Measurements from ENCODE around the gene SEZ6. TPM values are rescaled to one million over a fixed set of nuclear protein-coding genes. Genes with fewer than 3 reads are reported as not detected.
"Not testable (repeated sequence)": the region's sequence is repeated elsewhere in the genome, so short reads cannot be mapped to it uniquely, and the experiment has no call there.

The SEZ6 gene
- total and polyA plus RNA-seq, 4 donors = 0.07 to 0.54 (median 0.18) TPM; not detected in 1

GRCh38 chr17:28937044-28937729 lies 68.6 kb downstream of the SEZ6 start:
- ATAC-seq (ENCODE audit: insufficient read depth, low FRiP score) (peak; percentile 57), DNase-seq (peak; percentile 24 to 83 (median 68))
- peaks cover 0 to 5% (median 2%) of the 10 kb centered on the region in 4 donors for H3K36me3 ChIP-seq (ENCODE audit: control insufficient read depth in 4 of 4, insufficient read depth in 4 of 4, low read length in 4 of 4)
- H3K4me1 ChIP-seq (ENCODE audit: control insufficient read depth in 5 of 5, insufficient read depth in 5 of 5, low read length in 5 of 5) = peaks cover 4 to 51% (median 14%) of the 10 kb centered on the region in 5 donors
- peak overlapping the region in 1 of 2 donors; percentile 48 for H3K9ac ChIP-seq (ENCODE audit: insufficient read depth in 1 of 2, low read length in 2 of 2)
- H3K9me3 ChIP-seq (ENCODE audit: control insufficient read depth in 4 of 4, insufficient read depth in 3 of 4, low read length in 3 of 4) = no peaks in the 10 kb centered on the region
- H3K27me3 ChIP-seq (ENCODE audit: control insufficient read depth in 3 of 3, insufficient read depth in 3 of 3, low read length in 2 of 3) = no peaks in the 10 kb centered on the region
- H3K4me3 ChIP-seq = no peak overlapping the region
- peak overlapping the region in 1 of 2 donors; percentile 71 for H3K27ac ChIP-seq (ENCODE audit: low read depth in 1 of 2, low read length in 1 of 2)
- TF ChIP-seq CTCF (IDR thresholded peaks at IDR 0.05; ENCODE audit: control extremely low read depth, extremely low read depth) = no peak
- 32 to 50% methylated on average over 5 of the region's 5 CpGs for WGBS, 2 donors

- no peak overlapping the region for H3K27ac ChIP-seq (ENCODE audit: low read depth in 1 of 2, low read length in 1 of 2)
- TF ChIP-seq CTCF (IDR thresholded peaks at IDR 0.05; ENCODE audit: control extremely low read depth, extremely low read depth) = no peak
- 86 to 91% methylated on average over 8 of the region's 8 CpGs for WGBS, 2 donors
- no peak overlapping the region for H3K9ac ChIP-seq (ENCODE audit: insufficient read depth in 1 of 2, low read length in 2 of 2)
- H3K4me3 ChIP-seq = no peak overlapping the region
- H3K27me3 ChIP-seq (ENCODE audit: control insufficient read depth in 3 of 3, insufficient read depth in 3 of 3, low read length in 2 of 3) = no peaks in the 10 kb centered on the region
- DNase-seq (no peak), ATAC-seq (ENCODE audit: insufficient read depth, low FRiP score) (no peak)
- peaks cover 4 to 47% (median 14%) of the 10 kb centered on the region in 5 donors for H3K4me1 ChIP-seq (ENCODE audit: control insufficient read depth in 5 of 5, insufficient read depth in 5 of 5, low read length in 5 of 5)
- H3K36me3 ChIP-seq (ENCODE audit: control insufficient read depth in 4 of 4, insufficient read depth in 4 of 4, low read length in 4 of 4) = peaks cover 0 to 5% (median 2%) of the 10 kb centered on the region in 4 donors
- H3K9me3 ChIP-seq (ENCODE audit: control insufficient read depth in 4 of 4, insufficient read depth in 3 of 4, low read length in 3 of 4) = no peaks in the 10 kb centered on the region
Observed at GRCh38 chr17:28935744-28936460, 69.9 kb downstream of the SEZ6 start.

- peaks cover 3 to 41% (median 14%) of the 10 kb centered on the region in 5 donors for H3K4me1 ChIP-seq (ENCODE audit: control insufficient read depth in 5 of 5, insufficient read depth in 5 of 5, low read length in 5 of 5)
- ATAC-seq (ENCODE audit: insufficient read depth, low FRiP score); H3K27ac ChIP-seq (ENCODE audit: low read depth in 1 of 2, low read length in 1 of 2); H3K9me3 ChIP-seq (ENCODE audit: control insufficient read depth in 4 of 4, insufficient read depth in 3 of 4, low read length in 3 of 4); H3K9ac ChIP-seq (ENCODE audit: insufficient read depth in 1 of 2, low read length in 2 of 2); DNase-seq; H3K27me3 ChIP-seq (ENCODE audit: control insufficient read depth in 3 of 3, insufficient read depth in 3 of 3, low read length in 2 of 3); H3K4me3 ChIP-seq; H3K36me3 ChIP-seq (ENCODE audit: control insufficient read depth in 4 of 4, insufficient read depth in 4 of 4, low read length in 4 of 4): not testable (repeated sequence)
- 97 to 98% methylated on average over 8 of the region's 8 CpGs for WGBS, 2 donors
Observed at GRCh38 chr17:28934508-28934907, 71.3 kb downstream of the SEZ6 start.

- WGBS, 2 donors = 99 to 100% methylated on average over 2 of the region's 2 CpGs
- DNase-seq = no peak
Observed at GRCh38 chr17:28929787-28930186, 76.0 kb downstream of the SEZ6 start.

More at GRCh38 chr17:28929787-28930186, 76.0 kb downstream of the SEZ6 start:
- Histone ChIP-seq H3K4me3 (no peak overlapping the region), H3K4me1 (ENCODE audit: control insufficient read depth in 5 of 5, insufficient read depth in 5 of 5, low read length in 5 of 5) (peaks cover 0 to 12% (median 0%) of the 10 kb centered on the region in 5 donors), H3K27ac (ENCODE audit: low read depth in 1 of 2, low read length in 1 of 2) (peak overlapping the region in 1 of 2 donors; percentile 6), H3K9ac (ENCODE audit: insufficient read depth in 1 of 2, low read length in 2 of 2) (no peak overlapping the region), H3K27me3 (ENCODE audit: control insufficient read depth in 3 of 3, insufficient read depth in 3 of 3, low read length in 2 of 3) (no peaks in the 10 kb centered on the region), H3K9me3 (ENCODE audit: control insufficient read depth in 4 of 4, insufficient read depth in 3 of 4, low read length in 3 of 4) (peaks cover 0 to 2% (median 0%) of the 10 kb centered on the region in 4 donors), H3K36me3 (ENCODE audit: control insufficient read depth in 4 of 4, insufficient read depth in 4 of 4, low read length in 4 of 4) (peaks cover 0 to 9% (median 6%) of the 10 kb centered on the region in 4 donors)
- no peak for TF ChIP-seq CTCF (IDR thresholded peaks at IDR 0.05; ENCODE audit: control extremely low read depth, extremely low read depth)
- ATAC-seq (ENCODE audit: insufficient read depth, low FRiP score) = no peak

Data from lung (tissue), 12 donors.